HFFc6 (cell line): ENCODE measurements around the gene TRIM63. TPM values are rescaled to one million over a fixed set of nuclear protein-coding genes. Genes with fewer than 3 reads are reported as not detected.

Source experiments
- DNase-seq: peaks from one replicate; pipeline ENCODE4 v3.0.0-alpha.2; 2018
- H3K27ac Mint-ChIP-seq: 2 replicates; pipeline ENCODE4 v1.8.0; 2020; ENCODE audit warnings: mild to moderate bottlenecking, mixed read lengths
- H3K27me3 Mint-ChIP-seq: 2 replicates; pipeline ENCODE4 v1.8.0; 2021; ENCODE audit warnings: mild to moderate bottlenecking, moderate library complexity, mixed read lengths; ENCODE audit not compliant: insufficient read depth
- H3K36me3 Mint-ChIP-seq: 2 replicates; pipeline ENCODE4 v1.8.0; 2021; ENCODE audit warnings: low read depth, mixed read lengths
- H3K4me1 Mint-ChIP-seq: 2 replicates; pipeline ENCODE4 v1.8.0; 2020; ENCODE audit warnings: low read depth, mixed read lengths
- H3K4me3 Mint-ChIP-seq: 2 replicates; pipeline ENCODE4 v1.8.0; 2020; ENCODE audit warnings: mild to moderate bottlenecking, moderate library complexity, mixed read lengths
- H3K9me3 Mint-ChIP-seq: 2 replicates; pipeline ENCODE4 v1.8.0; 2020; ENCODE audit warnings: mild to moderate bottlenecking, mixed read lengths
- total RNA-seq, 6 experiments: library from RNA; stranded (reverse); fragmentation: NEBNext Ultra II Directional; extraction: Animal tissue kit (Norgen Biotek cat#: 25700); gene quantifications; 2 replicates in 1 of 6; 3 replicates in 5 of 6; pipeline ENCODE4 v1.2.3, GENCODE V29; 2021
- TF ChIP-seq, protein P1 (sequence below): fragments of 200-600 bp; sonication (generic); IDR thresholded peaks from 2 replicates; pipeline ENCODE4 v1.5.0; 2021; ENCODE audit warnings: antibody characterized with exemption, mild to moderate bottlenecking

TRIM63 gene
- total RNA-seq, 6 experiments from 2014 or later, result not detected

DNA sequence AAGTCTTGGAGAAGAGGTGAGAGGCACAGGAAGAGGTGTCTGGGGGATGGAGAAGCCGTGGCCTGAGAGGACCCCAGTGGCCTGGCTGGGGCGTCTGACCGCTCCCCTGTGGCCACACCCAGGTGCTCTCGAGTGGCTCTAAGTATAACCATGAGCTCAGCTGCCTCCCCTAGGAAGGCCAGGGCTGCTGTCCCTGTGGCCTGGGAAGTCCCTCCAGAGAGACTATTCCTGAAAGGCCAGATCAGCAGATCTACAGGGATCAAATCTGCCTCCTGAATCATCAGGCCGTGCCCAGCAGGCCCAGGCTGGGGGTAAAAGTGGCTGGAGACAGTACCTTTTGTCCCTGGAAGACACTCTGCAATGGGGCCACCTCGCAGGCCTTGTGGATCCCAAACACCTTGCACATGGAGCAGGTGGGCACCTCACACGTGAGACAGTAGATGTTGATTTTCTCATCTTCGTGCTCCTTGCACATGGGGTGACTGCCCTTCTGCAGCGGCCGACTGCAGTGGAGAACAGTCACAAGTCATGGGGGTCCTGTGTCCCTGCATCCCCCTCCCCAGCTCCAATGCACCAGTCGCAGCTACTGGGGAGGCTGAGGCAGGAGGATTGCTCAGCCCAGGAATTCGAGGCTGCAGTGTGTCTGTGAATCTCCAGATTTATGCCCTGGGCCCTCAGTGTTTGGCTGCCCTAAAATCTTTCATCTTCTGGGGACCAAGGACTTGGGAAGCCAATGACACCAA is 6.4 kb downstream of the TRIM63 start:
- H3K27me3 Mint-ChIP-seq, result peaks cover 48% of the 10 kb centered on the region

DNA sequence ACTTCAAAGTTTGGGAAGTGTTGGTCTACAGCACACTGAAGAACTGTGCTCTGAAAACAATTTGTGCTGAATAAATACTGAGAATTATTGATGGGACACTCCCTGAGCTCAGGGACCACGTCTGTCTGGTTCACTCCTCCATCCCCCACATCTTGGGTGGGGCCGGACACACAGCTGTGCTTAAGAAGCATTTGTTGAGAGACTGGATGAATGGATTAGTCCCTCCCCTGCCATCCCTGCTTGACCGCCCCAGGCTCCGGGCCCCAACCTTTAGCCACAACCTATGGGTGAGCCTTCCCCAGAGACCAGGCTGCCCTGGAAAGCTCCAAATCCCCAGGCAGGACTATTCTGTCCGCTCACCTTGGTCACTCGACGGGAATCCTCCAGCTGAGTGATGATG is 7.5 kb downstream of the TRIM63 start:
- no peaks in the 10 kb centered on the region for H3K36me3 Mint-ChIP-seq
- H3K4me3 Mint-ChIP-seq, result no peak overlapping the region
- peaks cover 45% of the 10 kb centered on the region for H3K27me3 Mint-ChIP-seq
- H3K27ac Mint-ChIP-seq, result no peak overlapping the region
- no peaks in the 10 kb centered on the region for H3K9me3 Mint-ChIP-seq
- DNase-seq, result no peak
- TF ChIP-seq, protein P1, sequence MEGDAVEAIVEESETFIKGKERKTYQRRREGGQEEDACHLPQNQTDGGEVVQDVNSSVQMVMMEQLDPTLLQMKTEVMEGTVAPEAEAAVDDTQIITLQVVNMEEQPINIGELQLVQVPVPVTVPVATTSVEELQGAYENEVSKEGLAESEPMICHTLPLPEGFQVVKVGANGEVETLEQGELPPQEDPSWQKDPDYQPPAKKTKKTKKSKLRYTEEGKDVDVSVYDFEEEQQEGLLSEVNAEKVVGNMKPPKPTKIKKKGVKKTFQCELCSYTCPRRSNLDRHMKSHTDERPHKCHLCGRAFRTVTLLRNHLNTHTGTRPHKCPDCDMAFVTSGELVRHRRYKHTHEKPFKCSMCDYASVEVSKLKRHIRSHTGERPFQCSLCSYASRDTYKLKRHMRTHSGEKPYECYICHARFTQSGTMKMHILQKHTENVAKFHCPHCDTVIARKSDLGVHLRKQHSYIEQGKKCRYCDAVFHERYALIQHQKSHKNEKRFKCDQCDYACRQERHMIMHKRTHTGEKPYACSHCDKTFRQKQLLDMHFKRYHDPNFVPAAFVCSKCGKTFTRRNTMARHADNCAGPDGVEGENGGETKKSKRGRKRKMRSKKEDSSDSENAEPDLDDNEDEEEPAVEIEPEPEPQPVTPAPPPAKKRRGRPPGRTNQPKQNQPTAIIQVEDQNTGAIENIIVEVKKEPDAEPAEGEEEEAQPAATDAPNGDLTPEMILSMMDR, result no peak
- no peaks in the 10 kb centered on the region for H3K4me1 Mint-ChIP-seq

More for the DNA sequence above, 6.4 kb downstream of the TRIM63 start:
- TF ChIP-seq, protein P1, result no peak
- Mint-ChIP-seq H3K36me3 (no peaks in the 10 kb centered on the region), H3K27ac (no peak overlapping the region), H3K4me3 (no peak overlapping the region), H3K9me3 (no peaks in the 10 kb centered on the region), H3K4me1 (no peaks in the 10 kb centered on the region)
- no peak for DNase-seq

DNA sequence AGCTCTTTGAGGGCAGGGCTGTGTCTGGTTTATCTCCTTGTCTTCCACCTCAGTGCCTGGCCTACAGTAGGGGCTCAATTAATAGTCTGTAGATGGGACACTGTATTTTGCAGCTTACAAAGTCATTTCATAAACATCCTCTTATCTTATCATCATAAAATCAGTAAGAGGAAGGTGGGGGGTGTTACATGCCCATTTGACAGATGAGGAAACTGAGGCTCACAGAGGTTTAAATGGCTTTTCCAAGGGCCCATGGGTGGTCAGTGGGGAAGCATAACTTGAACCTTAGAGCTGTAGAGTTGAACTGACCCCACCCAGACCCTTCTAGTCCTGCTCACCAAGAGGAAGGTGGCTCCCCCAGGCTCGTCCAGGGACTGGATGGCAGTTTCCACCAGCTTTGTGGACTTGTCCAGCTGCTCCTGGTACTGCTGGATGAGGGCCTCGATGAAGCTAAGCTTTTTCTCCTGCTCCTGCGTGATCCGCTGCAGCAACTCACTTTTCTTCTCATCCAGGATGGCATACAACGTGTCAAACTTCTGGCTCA is 9.3 kb downstream of the TRIM63 start:
- TF ChIP-seq, protein P1, result no peak
- DNase-seq, result no peak
- H3K9me3 Mint-ChIP-seq, result no peaks in the 10 kb centered on the region
- no peak overlapping the region for H3K4me3 Mint-ChIP-seq
- no peaks in the 10 kb centered on the region for H3K4me1 Mint-ChIP-seq
- no peaks in the 10 kb centered on the region for H3K36me3 Mint-ChIP-seq
- no peak overlapping the region for H3K27ac Mint-ChIP-seq
- peaks cover 57% of the 10 kb centered on the region for H3K27me3 Mint-ChIP-seq

DNA sequence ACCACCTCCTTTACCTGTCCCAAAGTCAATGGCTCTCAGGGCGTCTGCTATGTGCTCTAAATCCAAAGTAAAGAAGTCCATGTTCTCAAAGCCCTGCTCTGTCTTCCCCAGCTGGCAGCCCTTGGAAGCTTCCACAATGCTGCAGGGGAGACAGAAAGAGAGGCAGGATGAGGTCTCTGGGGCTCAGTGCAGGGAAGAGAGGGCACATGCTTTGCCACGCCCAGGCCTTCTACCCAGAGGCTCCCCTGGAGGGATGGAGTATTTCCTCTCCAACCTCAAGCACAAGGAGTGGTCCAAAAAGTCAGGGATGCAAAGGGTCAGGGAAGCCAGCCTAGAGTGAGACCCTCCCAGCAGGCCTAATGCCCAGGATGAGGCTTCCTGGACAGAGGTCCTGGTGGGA is 10.2 kb downstream of the TRIM63 start:
- Mint-ChIP-seq H3K4me1 (no peaks in the 10 kb centered on the region), H3K36me3 (no peaks in the 10 kb centered on the region), H3K27ac (no peak overlapping the region), H3K27me3 (peaks cover 57% of the 10 kb centered on the region), H3K4me3 (no peak overlapping the region), H3K9me3 (no peaks in the 10 kb centered on the region)
- TF ChIP-seq, protein P1, result no peak
- DNase-seq, result no peak

DNA sequence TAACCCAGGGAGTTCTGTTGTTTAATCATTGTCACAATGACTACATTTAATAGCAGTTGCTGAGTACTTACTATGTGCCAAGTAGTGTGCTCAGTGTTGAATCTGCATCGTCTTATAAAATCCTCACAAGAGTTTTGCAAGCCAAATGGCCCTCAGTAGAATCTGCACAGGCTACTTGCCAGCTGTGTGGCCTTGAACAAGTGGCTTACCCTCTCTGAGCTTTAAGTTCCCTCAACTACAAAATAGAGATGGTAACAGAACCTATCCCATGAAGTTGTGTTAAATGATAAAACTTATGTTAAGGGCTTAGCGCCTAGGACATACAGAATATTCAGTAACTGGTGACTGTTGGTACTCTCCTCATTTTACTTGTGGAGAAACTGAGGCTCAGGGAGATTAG is 12.4 kb downstream of the TRIM63 start:
- Mint-ChIP-seq H3K27me3 (peaks cover 60% of the 10 kb centered on the region), H3K4me1 (no peaks in the 10 kb centered on the region), H3K36me3 (no peaks in the 10 kb centered on the region), H3K27ac (no peak overlapping the region), H3K9me3 (no peaks in the 10 kb centered on the region), H3K4me3 (no peak overlapping the region)
- DNase-seq, result no peak
- TF ChIP-seq, protein P1, result no peak
